Fibroblast of the conjunctiva (primary cell): ENCODE data around the gene GRID2.

ENCODE experiments used
- DNase-seq: peaks from one replicate; pipeline ENCODE4 v3.0.0-alpha.2; 2010; ENCODE audit warnings: low read depth

The GRID2 gene

GRCh38 chr4:92528541-92528940 is 224.8 kb downstream of the GRID2 start:
- DNase-seq: no peak

GRCh38 chr4:92529510-92529909 is 225.7 kb downstream of the GRID2 start:
- no peak for DNase-seq

GRCh38 chr4:92535599-92535998 is 231.8 kb downstream of the GRID2 start:
- no peak for DNase-seq

GRCh38 chr4:92551616-92552015 is 247.8 kb downstream of the GRID2 start:
- no peak for DNase-seq

GRCh38 chr4:92566269-92566668 is 262.5 kb downstream of the GRID2 start:
- DNase-seq: no peak

GRCh38 chr4:92580816-92581215 is 277.1 kb downstream of the GRID2 start:
- DNase-seq: no peak

- DNase-seq: no peak
These were observed 295.3 kb downstream of the GRID2 start for GRCh38 chr4:92599044-92599443.

GRCh38 chr4:92600638-92601037 is 296.9 kb downstream of the GRID2 start:
- no peak for DNase-seq

GRCh38 chr4:92606227-92606626 is 302.5 kb downstream of the GRID2 start:
- DNase-seq: no peak

GRCh38 chr4:92615049-92615448 is 311.3 kb downstream of the GRID2 start:
- no peak for DNase-seq

- DNase-seq: no peak
These were observed 315.2 kb downstream of the GRID2 start for GRCh38 chr4:92618968-92619367.

GRCh38 chr4:92629302-92629701 is 325.5 kb downstream of the GRID2 start:
- no peak for DNase-seq

GRCh38 chr4:92634882-92635281 is 331.1 kb downstream of the GRID2 start:
- no peak for DNase-seq

GRCh38 chr4:92636038-92636806 is 332.5 kb downstream of the GRID2 start:
- no peak for DNase-seq

GRCh38 chr4:92641409-92641808 is 337.6 kb downstream of the GRID2 start:
- DNase-seq: no peak

GRCh38 chr4:92646826-92647225 is 343.1 kb downstream of the GRID2 start:
- no peak for DNase-seq

- DNase-seq: no peak
These were observed 347.8 kb downstream of the GRID2 start for GRCh38 chr4:92651536-92651935.

GRCh38 chr4:92654084-92654483 is 350.3 kb downstream of the GRID2 start:
- DNase-seq: no peak

GRCh38 chr4:92657695-92658094 is 353.9 kb downstream of the GRID2 start:
- no peak for DNase-seq

- DNase-seq: no peak
These were observed 354.6 kb downstream of the GRID2 start for GRCh38 chr4:92658318-92658717.

GRCh38 chr4:92677805-92678204 is 374.0 kb downstream of the GRID2 start:
- DNase-seq: no peak

GRCh38 chr4:92678292-92678691 is 374.5 kb downstream of the GRID2 start:
- DNase-seq: no peak

GRCh38 chr4:92679149-92679548 is 375.4 kb downstream of the GRID2 start:
- DNase-seq: no peak

GRCh38 chr4:92714640-92715039 is 410.9 kb downstream of the GRID2 start:
- no peak for DNase-seq
